ENCODE data around the gene EDIL3.

- TF ChIP-seq CTCF (conservative IDR thresholded peaks at IDR 0.05), result no peak
- TF ChIP-seq EZH2 (IDR thresholded peaks at IDR 0.05; ENCODE audit: low read depth), result no peak
Observed at GRCh38 chr5:83914199-83914598, 470.5 kb downstream of the EDIL3 start.
